Loucy (cell line): Measurements from ENCODE around the gene LHX4.

Experiments
- EZH2phosphoT487 ChIP-seq: fragments of 200-600 bp; IDR thresholded peaks from 2 replicates; pipeline ENCODE4 v1.6.1; 2018; ENCODE audit warnings: antibody characterized with exemption, mild to moderate bottlenecking, moderate library complexity, borderline replicate concordance
- TF ChIP-seq, protein P1 (sequence below): fragments of 200-600 bp; sonication (generic); conservative IDR thresholded peaks from 2 replicates; pipeline ENCODE4 v1.5.1; 2014; ENCODE audit warnings: mild to moderate bottlenecking, antibody characterized with exemption, low read length

DNA sequence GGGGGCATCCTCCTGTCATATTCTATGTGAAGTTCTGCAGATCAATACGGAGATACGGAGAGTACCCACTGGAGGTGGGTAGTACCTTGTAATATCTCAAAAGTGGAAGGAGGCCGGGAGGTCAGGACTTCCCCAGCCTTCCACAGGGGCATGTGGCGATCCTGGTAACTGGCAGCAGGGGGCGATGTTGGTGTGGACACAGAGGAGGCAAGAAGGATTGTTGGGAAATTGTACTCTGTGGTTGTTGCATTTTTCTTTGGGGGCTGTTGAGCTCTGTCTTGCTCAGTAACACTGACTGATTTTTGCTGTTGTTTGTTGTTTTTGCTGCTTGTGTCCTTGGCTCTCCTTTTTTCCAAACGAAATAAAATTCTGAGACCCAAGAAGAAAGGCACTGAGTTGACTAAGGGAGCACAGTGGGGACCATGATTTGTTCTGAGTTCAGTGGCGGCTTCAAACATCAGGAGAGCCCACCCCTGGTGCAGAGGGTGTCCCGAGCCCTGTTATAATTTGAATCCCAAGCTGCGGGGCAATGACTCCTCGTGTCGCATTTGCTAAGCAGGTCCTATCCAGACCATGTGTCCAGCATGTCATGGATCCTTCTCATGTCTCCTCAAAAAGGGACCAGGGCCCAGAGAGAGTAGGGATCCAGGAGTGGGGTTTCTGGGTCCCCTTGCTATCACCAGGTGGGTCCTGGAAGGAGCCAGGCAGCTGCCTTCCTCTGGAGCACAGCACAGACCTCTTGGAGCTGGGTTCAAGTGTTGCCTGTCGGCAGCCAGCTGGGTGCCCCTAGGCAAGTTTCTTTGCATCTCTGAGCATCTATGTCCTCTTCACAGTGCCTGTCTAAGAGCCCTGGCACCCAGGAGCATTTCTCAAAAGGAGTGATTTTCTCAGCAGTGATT lies 22.8 kb downstream of the LHX4 start:
- TF ChIP-seq, protein P1, sequence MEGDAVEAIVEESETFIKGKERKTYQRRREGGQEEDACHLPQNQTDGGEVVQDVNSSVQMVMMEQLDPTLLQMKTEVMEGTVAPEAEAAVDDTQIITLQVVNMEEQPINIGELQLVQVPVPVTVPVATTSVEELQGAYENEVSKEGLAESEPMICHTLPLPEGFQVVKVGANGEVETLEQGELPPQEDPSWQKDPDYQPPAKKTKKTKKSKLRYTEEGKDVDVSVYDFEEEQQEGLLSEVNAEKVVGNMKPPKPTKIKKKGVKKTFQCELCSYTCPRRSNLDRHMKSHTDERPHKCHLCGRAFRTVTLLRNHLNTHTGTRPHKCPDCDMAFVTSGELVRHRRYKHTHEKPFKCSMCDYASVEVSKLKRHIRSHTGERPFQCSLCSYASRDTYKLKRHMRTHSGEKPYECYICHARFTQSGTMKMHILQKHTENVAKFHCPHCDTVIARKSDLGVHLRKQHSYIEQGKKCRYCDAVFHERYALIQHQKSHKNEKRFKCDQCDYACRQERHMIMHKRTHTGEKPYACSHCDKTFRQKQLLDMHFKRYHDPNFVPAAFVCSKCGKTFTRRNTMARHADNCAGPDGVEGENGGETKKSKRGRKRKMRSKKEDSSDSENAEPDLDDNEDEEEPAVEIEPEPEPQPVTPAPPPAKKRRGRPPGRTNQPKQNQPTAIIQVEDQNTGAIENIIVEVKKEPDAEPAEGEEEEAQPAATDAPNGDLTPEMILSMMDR = peak; percentile 98
- TF ChIP-seq EZH2phosphoT487 = no peak
